Activated T-helper 1 cell treated with Interleukin-2 at 50 U/mL for 16 hours (primary cell): ENCODE measurements around the gene ZFP92.

ENCODE experiments used
- DNase-seq: peaks from one replicate; pipeline ENCODE4 v3.0.0-alpha.2; 2020; ENCODE audit warnings: low read depth

ZFP92 gene

DNA sequence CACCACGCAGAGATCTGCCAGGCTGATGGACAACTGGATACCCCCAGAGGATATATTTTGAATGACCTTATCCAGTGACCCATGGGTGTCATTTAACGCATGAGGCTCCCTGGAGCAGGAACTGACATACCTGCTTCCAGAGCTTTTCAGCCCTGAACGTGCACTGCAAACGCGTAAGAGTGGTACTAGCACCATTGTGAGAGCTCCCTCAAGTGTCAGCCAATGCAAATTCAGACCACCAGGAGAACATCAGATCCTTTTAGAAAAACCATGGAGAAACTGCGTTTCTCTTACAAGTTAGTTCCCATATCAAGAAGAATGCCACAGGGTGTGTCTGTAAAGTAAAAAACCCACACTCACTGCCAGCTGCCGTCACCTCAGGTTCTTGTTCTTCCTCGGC is 27.3 kb downstream of the ZFP92 start:
- DNase-seq = no peak

DNA sequence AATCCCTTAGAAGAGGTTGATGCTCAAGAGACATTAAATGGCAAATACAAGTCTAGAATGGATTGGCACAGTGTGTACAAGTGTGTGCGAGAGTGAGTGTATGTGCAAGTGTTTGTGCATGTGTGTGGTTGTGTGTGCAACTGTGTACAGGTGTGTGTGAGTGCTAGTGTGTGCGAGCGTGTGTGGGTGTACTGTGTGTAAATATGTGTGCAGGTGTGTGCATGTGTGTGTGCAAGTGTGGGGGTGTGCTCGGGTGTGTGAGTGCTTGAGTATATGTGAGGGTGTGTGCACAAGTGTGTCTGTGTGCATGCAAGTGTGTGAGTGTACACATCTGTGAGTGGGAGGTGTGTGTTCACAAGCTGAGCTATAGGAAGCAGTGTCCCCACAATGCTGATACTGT is 28.7 kb downstream of the ZFP92 start:
- no peak for DNase-seq

DNA sequence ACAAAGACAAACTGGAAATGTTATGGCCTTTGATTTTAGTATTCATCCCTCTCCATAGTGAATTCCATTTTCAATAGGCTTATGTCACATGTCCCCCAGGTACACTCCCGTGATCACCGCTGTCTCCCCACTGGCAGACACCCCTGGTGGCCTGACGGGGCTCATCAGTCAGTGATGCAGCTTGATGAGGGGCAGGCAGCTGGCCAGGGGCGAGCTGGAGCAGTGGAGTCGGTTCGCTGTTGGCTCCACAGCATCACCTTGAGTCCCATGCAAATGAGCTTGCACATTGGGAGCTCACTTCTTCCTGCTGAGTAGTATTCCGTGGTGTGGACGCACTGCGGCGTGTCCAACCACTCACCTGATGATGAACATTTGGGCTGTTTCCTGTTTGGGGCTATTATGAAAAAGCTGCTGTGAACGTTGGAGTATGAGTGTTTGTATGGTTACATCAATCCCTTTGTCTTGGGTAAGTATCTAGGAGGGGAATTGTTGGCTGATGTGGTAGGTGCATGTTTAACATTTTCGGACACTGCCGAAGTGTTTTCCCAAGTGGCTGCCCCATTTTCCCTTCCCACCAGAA is 29.4 kb downstream of the ZFP92 start:
- no peak for DNase-seq

DNA sequence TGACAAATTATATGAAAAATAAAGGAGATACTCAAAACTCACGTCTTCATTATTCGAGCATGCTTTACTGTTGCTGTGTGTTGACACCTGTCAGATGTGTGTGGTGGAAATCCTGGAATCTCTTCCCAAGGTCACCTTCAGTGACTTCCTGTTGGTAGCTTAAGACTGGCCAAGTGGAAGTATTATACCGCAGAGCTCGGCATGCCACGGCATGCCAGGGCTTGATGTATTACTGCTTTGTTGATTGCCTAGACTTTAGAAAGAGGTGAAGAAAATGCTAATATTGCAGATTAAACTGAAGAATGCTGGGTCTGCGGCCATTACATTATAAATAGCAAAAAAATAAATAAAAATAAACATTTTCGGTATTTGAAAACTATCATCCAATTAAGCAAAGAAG is 30.0 kb downstream of the ZFP92 start:
- DNase-seq = no peak

DNA sequence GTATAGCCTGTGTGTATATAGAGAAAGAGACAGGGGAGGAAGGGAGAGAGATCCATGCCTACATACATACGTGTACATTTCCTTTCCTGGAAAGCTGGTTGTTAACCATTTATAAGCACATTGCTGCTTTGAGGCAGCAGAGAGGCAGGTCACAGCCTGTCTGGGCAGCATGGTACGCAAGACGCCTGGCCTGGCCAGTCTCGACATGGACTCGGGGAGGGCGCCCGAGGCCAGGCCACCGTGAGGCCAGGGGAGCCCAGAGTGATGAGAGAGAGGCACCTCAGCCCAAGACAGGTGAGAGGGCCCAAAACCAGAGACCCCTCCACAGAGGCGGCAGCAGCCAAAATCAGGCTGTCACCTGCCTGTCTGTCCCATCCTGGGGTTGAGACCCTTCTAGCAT is 30.7 kb downstream of the ZFP92 start:
- DNase-seq = no peak

DNA sequence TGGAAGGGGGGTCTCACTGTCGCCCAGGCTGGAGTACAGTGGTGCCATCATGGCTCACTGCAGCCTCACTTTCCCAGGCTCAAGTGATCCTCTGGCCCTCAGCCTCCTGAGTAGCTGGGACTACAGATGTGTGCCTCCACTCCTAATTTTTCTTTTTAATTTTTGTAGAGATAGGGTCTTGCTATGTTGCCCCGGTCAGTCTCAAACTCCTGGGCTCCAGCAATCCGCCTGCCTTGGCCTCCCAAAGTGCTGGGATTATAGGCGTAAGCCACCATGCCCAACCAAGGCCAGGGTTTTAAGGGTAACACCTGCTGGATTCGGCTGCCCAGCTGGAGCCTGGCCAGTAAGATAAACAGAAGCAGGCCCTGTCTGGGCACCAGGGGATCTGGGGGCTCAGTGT is 31.2 kb downstream of the ZFP92 start:
- DNase-seq = no peak

DNA sequence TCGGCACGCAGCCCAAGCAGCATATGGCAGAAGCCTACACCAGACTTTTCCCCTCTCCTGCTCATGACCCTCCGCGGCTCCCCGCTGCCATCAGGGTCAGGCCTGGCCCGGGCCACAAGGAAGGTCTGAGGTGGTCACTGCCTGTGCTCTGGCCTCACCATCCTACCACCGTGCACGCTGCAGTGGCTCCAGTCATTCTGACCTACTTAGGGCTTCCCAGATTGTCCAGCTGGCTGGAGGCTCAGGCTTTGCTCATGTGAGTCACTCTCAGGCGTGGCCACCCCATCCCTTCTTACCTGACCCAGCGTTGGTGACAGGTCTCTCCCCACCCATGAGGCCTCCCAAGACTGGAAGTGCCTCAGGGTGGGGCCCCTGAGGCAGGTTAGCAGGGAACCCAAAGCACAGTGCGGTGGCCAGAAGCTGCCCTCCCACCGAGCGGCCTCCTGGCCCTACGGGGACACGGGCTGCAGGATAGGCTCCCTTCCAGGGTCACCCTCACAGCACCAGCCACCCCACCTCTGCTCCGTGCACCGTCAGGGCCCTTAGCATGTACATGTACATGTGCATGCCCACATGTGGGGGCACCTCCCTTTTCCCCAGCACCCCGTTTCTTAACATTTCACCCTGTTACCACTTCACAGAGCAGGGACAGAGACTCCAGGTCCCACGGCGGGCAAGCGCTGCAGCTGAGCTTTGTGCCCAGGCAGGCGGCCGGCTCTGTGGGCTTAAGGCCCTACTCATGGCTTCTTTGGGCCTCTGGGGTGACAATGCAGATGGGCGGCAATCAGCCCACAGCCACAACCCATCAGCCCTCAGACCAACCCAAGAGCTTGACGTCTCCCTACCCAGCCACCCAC is 32.4 kb downstream of the ZFP92 start:
- DNase-seq = no peak

DNA sequence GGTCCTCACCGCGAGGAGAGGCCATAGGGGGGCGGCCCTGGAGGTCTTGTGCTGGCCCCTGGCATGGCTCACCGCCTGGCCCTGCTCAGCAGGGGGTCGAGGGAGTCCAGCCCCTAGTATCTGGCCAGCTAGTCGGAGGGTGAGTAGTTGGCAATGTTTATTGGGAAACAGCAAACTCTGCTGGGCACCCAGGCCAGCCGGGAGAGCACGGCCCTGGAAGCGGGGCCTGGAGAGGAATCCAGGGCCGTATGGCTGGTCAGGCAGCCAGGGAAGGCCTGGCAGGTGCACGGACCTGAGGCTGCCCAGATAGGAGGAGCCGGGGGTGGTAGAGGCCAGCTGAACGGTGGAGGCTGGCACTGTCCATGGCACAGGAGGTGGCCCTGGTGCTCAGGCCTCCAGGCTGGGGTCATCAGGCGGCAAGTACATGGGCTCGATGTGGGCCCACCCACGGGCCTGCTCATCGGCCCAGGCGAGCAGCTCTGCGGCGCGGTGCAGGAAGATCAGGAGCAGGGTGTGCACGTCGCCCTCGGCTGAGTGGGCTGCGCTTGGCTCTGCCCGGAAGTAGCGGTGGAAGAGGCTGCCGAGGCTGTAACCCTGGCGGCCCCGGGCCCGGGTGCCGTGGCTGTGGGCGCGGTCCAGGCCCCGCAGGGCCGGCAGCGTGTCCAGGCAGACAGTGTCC is 33.2 kb downstream of the ZFP92 start:
- no peak for DNase-seq

DNA sequence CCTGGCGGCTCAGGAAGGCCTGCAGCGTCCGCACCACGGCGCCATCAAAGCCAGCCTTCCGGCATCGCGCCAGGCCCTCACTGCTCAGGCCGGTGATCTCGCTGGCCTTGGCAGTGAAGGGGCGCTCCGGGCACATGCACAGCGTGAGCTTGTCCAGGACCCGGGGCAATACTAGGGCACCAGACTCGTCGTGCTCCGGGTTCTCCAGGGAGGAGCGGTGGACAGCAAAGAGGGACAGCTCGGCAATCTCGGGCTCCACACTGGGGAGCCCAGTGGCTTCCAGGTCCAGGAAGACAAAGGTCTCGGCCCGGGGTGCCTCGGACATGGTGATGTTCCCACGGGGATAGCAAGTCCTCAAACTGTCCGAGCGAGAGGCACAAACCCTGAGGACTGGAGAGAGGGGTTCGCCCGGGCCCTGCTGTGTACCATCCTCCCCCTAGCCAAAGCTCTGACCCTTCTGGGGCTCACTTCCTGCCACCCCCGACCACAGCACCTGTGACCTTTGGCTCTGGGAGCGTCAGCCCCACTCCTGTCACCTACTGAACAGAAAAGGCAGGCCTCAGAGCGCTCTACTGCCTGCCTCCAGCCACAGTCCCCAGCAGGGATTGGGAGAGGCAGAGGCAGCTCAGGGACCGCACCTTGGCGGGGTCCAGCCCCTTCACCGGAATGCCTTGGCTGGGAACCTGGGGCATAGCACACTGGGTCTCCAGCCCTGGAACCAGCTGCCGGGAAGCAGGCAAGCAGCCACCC is 34.0 kb downstream of the ZFP92 start:
- no peak for DNase-seq

DNA sequence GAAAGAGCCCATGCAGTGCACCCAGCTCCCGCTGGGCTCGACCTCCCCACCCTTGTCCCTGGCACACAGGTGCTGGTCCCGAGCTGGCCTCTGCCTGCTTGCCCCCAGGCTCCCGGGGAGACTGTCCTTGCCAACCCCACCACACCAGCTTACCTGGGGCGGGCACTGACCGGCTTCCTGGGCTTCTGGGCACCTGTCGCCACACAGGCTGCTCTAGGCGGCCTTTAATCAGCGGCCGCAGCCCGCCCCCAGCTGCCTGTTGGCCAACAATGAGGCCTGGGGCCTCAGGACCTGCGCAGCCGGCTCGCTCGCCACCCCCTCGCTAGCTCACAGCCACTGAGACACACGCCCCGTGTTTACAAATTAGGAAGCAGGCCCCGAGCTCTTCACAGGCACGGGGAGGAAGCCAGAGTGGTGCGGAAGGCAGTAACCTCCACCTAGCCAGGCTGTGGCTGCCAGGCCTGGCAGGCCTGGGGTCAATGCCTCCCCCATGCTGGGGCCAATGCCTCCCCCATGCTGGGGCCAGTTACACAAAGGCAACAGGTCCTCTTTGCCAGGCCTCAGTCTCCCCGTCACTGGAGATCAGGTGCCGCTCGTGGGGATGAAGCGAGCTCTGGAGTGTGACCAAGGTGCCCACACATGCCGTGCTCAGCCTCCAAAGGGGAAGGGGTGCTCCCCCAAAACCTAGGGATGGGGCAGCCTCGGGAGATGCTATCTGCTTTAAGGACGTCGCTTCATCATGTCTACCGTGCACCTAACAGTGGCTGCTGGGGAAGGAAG is 34.8 kb downstream of the ZFP92 start, which contains the start of gene TREX2:
TSS of gene TREX2 (minus strand) at position 201 of the 780 bp plus-strand sequence. CDS start 626 bp downstream, outside the sequence.
- DNase-seq = no peak

DNA sequence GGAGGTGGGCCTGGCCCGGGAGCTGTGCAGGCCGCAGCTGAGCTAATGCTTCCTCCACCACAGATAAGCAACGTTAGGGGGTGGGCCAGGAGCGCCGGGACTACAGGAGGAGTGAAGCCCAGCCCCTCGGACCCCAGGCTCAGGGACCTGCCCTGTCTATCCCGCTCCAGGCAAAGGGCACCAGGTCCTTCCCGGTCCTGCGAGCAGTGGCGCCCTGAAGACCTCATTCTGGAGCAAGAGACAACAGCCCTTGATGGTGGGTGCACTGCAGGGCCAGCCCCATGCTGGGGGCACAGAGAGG is 35.3 kb downstream of the ZFP92 start:
- DNase-seq = no peak

DNA sequence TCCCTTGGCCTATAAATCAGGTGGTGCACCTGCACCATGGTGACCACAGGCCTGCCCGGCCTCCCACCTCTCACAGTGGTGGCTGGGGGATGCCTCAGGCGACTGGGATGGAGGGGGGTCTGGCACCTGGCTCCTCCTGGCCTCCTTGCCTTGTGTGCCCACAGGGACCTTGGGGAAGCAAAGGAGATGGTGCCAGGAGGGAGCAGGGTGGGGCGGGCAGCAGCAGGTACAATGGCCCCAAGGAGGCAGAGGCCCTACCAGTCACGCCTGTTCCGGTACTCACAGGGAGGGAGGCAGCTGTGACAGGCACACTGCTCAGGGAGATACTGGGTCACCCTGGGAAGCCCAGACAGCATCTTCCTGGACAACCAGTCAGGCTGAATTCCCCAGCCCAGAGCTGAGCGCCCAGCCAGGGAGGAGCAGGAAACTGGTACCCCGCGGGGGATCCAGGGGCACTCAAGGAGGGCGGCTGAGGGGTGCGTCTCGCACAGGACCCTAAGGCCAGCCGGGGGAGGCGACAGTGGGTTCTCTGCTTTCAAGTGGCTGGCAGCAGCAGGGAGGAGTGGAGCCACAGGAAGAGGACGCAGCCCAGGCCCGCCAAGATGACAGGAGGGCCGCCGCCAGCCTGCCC is 35.8 kb downstream of the ZFP92 start:
- DNase-seq = no peak

DNA sequence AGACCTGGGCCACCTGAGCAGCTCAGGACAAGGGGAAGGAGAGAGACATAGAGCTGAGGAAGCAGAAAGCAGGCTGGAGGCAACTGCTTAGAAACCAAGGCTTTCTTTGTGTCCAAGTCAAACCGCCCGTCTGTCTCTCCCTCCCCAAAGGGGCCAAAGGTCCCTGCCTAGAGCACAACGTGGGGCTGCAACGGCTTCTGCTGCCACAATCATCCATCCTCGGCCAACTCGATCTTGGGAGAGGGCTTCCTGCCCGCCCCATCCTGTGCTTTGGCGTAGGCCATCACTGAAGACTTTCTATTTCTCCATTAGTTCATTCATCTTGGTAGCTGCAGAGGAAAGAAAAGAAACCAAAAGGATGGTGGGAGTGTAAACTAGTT is 36.3 kb downstream of the ZFP92 start:
- DNase-seq = no peak

DNA sequence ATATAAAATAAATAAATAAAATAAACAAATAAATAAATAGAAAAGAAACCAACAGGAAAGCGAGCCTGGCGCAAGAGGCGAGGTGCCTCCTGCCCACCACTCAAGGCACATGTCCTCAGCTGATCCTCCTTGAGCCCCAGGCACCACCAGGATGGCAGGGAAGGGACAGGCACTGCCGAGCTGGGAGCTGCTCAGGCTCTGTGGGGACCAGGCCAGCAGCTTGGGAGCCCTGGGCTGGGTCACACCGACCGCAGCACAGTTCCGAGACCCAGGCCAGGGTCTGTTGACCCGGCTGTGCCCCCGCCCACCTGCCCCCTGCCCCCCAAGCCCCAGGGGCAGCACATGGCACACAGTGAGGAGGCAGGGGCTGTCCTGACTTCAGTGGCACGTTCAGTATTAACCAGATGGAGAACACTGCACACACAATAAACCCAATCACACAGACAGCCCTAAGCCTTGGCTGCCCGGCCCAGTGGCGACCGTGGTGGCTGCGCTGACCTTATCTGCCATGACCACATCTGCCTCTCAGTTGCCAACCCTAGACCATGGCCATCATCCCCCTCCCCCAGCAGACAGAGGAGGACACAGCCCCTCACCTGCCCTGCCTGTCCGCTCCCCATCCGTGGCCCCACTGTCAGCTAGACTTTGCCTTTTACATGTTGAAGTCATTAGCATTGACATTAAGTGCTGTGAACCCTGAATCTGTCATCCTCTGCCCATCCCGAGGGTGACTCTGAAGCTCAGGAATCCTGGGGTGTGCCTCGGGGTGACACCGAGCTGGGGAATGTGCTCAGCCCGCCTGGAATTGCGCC is 37.5 kb downstream of the ZFP92 start:
- DNase-seq = no peak

DNA sequence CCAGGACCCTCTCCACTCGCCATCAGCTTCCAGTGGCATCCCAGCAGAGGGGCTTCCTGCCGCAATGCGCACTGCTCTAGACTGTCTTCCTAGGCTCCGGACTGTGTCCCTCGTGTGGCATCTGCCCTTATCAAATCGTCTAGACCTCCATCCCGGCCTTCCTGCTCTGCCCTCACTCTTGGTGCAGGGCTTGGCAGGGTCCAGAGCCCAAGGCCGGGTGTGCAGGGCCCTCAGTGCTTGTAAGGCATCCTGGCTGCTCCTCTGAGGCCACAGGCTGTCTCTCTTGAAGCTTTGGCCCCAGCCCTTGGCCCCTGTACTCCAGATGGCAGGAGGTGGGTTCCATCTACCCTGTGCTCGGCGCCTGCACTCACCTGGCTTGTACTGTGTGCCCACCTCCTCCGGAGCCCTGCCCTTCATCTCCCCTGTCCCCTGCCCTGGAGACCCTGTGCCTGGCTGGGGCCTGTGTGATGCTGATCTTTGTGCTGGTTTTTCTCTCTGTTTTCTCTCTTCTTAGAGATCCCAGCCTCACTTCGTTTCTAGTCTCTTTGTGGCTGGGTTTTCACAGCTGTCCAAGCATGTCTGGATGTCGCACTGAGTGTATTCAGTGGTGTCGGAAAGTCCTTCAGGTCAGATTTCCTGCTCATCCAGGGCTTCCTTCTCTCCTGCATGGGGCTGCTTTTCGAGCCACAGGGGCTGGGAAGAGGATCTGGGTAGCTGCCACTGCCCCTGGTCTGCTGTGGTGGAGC is 38.3 kb downstream of the ZFP92 start:
- no peak for DNase-seq

DNA sequence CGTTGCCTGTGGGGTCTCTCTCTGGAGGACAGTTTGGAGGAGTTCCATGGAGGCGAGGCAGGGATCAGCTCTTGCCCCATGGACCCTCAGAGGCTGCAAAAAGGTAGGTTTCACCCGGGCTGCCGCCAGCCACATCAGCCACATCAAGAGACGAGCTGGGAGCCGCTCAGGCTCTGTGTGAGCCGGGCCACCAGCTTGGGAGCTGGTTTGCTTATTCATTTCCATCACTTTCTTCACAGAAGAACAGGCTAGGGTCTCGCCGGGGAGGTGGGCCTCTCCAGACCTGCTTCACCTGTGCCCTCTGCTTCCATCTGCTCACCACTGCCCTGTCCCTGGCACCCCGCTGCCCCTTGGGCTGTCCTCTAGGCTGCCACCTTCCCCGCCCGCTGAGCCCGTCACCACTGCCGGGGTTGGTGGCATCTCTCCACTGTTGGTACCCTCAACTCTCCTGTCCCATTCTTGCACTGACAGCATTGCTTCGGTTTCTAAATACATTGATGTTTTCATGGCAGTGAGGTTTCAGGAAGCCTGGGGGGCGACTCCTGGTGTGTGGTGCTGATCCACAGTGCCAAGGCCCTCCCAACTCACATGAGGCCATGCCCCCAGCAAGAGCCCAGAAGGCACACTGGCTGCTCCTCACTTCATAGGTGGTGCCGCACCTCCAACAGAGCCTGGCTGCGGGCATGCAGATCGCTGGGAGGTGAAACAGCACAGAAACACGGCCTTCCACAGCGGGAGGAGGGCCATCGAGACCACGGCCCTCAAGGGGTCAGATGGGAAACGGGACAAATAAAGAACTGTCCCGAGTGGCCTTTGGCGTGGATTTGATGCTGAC is 39.1 kb downstream of the ZFP92 start:
- DNase-seq = no peak

DNA sequence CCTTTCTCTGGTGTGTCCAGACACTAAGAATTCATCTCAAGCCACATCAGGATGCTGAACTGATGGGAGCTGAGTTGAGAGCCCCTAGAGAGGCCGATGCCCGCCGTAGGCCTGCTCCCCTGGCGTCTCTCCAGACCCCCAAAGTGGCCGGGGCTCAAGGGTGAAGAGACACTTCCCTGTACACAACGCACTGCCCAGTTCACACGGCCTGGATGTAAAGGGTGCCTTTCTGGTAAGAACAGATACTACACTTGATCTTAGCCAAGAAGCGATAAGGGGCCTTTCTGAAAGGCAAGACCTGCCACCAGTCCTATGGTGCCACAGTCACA is 39.6 kb downstream of the ZFP92 start:
- DNase-seq = no peak

DNA sequence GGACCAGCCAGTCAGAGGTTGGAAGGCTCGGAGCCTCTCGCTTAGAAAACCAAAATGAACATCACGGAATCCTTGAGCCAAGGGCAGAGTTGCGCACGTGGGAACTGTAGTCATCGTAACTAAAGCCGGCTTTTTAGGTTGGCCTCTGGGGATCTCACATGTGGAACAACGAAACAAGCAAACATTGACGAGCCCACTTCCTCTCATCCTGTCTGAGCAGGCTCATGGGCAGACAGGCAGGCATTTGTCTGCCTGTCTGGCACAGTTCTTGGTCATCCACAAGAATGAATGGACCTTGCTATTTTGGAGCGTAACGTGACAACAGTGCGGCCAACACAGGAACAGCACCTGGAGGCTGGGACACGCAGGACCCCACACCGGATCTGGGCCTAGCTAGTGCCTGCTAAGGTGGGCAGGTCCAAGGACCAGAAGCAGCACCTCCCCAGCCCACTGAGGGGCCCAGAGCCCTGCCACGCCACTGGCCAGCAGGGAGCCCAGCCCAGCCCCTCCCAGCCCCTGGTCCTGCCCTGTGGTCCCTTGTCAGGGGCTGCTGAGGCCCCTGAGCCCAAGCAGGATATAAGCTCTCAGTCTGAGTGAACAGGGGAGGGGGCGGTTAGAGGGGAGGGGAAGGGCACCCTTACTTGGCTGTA is 43.8 kb downstream of the ZFP92 start:
- DNase-seq = no peak

DNA sequence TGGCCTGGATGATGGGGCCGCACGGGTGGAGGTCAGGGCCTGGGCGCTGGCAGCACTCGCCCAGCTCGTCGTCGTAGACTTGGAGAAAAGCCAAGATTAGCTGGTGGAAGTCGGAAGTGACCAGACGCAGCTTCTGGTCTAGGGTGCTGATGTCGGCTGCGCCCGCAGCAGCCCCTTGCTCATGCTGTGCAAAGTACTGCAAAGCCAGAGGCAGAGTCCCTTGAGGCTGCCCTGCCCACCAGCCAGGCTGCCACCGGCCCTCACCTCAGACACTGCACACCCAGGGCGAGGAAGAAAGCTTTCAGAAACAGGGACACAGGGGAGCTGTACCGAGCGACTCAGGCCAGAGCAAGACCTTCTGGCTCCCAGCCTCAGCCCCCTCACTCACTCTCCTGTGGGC is 44.3 kb downstream of the ZFP92 start:
- DNase-seq = no peak
